LNCaP clone FGC (cell line): ENCODE data around the gene RSPH3.

Experiments used
- DNase-seq: peaks from one replicate; pipeline ENCODE4 v3.0.0-alpha.2; 2011; ENCODE audit warnings: low read depth
- H3K4me3 ChIP-seq: 2 replicates; pipeline ENCODE4 v1.5.1; 2011; ENCODE audit warnings: mild to moderate bottlenecking, low read depth, low read length, control low read depth
- CTCF ChIP-seq: IDR thresholded peaks from 2 replicates; pipeline ENCODE4 v1.5.1; 2012; ENCODE audit warnings: mild to moderate bottlenecking; ENCODE audit not compliant: control insufficient read depth, insufficient read depth; ENCODE audit errors: extremely low read depth

The RSPH3 gene

DNA sequence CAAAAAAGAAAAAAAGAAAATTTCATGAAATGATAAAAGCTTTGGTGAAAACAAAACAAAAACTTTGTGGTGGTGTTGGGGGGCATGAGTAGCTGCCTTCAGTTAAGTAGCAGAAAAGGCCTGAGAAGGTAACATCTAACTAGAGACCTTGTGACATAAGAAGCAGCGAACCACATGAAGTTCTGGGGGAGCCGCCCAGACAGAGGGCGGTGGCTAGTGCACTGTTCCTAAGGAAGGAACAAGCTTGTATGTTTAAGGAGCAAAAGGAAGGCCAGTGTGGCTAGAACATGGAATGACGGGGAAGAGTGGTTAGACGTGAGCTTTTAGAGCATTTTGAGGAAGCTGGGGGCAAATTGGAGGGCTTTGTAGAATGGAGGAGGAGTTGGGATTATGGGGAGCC lies 7.5 kb upstream of the RSPH3 start:
- no peak for TF ChIP-seq CTCF
- no peak for DNase-seq

DNA sequence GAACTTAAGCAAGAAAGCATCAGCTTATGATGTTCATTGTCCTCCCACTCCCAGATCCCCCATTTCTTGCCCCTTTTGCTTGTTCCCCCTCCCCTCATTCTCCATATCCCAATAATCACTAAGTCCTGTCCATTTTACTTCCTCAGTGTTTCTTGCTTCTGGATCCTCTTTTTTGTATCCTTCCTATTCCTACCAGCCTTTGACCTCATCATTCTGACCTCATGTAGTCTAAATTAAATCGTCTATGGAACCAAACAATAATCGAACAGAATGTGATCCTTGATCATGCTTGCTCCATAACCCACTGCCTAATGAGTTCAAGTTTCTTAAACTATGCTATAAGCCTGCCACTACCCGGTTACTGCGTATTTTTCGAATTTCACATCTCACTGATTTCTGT lies 5.4 kb upstream of the RSPH3 start:
- DNase-seq, result no peak
- TF ChIP-seq CTCF, result no peak
- H3K4me3 ChIP-seq, result no peak overlapping the region

More for the DNA sequence above, 7.5 kb upstream of the RSPH3 start:
- no peak overlapping the region for H3K4me3 ChIP-seq

- no peak overlapping the region for H3K4me3 ChIP-seq
- no peak for DNase-seq
- no peak for TF ChIP-seq CTCF
These were observed 4.6 kb upstream of the RSPH3 start for GRCh38 chr6:159004592-159004991.

DNA sequence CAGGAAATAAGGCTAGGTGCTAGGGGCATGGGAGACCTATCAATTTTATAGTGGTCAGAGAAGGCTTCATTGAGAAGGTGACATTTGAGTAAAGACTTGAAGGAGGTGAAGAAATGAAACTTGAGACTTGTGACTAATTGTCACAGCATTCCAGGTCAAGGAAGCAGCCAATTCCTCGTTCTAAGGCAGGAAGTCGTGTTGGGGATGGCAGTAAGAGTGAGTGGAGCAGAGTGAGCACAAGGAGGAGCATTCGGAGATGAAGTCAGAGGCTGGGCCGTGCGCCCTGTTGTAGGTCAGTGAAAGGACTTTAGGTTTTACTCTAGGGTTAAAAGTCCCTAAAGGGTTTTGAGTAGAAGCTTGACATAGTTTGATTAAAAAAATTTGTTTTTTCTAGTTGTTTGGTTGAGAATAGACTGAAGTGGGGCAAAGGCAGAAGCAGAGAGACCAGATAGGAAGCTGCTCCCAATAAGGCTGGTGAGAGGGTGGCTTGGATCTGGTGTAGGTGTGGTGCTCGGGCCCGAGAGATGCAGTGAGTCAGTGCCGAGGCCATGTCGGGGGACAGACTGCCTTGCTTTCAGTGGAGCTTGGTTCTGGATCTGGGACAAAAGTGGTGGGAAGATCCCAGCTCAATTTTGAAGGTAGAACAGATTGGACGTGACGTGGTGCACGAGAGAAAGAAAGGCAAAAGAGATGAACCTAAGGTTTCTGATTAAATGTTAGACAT lies 2.6 kb upstream of the RSPH3 start:
- TF ChIP-seq CTCF, result no peak
- no peak for DNase-seq
- no peak overlapping the region for H3K4me3 ChIP-seq

DNA sequence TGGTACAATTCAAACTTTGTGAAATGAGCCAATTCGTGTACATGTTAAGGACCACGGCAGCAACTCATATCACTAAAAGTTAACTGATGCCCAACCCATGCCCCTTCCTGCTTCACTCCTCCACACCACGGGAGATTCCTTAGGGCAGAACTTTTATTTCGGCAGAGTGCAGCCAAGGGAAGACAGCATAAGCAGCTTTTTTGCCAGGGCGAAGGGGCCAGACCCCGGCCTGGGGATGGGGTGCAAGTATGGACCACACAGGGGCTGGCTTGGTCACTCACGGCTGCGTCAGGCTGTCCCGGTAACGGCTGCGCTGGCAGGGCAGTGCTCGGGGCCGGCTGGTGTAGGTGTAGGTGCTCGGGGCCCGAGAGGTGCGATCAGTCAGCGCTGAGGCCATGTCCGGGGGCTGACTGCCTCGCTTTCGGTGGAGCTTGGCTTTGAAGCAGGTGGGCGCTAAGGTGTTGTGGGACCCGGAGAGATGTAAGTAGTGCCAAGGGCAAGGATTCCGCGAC lies 792 bp downstream of the RSPH3 start:
- no peak for DNase-seq
- peak overlapping the region; percentile 66 for H3K4me3 ChIP-seq
- TF ChIP-seq CTCF, result no peak

DNA sequence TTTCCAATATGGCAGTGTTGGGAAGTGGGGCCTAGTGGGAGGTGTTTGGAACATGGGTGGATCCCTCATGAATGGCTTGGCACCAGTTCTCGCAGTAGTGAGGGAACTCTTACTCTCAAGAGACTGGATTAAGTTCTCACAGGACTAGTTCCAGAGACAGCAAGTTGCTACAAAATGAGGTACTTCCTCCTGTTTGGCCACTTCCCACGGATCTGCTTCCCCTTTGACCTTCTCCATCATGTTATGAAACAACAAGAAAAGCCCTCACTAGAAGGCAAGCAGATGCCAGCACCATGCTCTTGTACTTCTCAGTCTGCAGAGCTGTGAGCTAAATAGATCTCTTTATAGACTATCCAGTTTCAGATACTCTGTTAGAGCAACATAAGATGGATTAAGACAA lies 3.1 kb downstream of the RSPH3 start:
- no peak for DNase-seq
- TF ChIP-seq CTCF, result no peak
- H3K4me3 ChIP-seq, result no peak overlapping the region

DNA sequence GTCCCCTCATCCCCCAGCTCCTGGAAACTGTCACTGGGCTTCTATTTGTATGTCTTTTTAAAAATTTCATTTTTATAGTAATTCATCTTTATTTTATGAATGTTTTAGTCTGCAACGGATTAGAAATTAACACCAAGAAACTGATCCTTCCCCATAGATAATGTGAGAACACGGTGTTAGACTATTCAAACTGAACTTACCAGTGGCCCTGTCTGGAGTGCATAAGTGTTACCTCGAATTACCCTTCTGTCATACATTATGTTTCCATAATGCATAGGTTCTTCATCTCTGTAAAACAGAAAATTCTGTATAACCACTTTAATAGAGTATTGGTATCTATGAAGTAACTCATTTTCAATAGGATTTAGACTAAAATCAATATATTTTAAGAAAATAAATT lies 6.4 kb downstream of the RSPH3 start:
- no peak overlapping the region for H3K4me3 ChIP-seq
- no peak for TF ChIP-seq CTCF
- DNase-seq, result no peak
